Trophoblast cell (in vitro differentiated cells and primary cell): ENCODE results near the gene PPM1J.

Source experiments
- DNase-seq, 2 donors: peaks; one replicate each; pipeline ENCODE4 v3.0.0-alpha.2; 2016
- H2AFZ ChIP-seq: 2 replicates; pipeline ENCODE4 v1.6.1; 2013; ENCODE audit warnings: low read length, moderate library complexity, mild to moderate bottlenecking; ENCODE audit not compliant: insufficient read depth, poor library complexity
- H2AK5ac ChIP-seq: 2 replicates; pipeline ENCODE4 v1.6.1; 2013; ENCODE audit warnings: mild to moderate bottlenecking, low read length
- H2BK120ac ChIP-seq: 2 replicates; pipeline ENCODE4 v1.6.1; 2013; ENCODE audit warnings: low read length, mild to moderate bottlenecking, moderate library complexity; ENCODE audit not compliant: insufficient read depth, poor library complexity
- H2BK12ac ChIP-seq: 2 replicates; pipeline ENCODE4 v1.6.1; 2013; ENCODE audit warnings: mild to moderate bottlenecking, low read length, moderate library complexity
- H2BK5ac ChIP-seq: 2 replicates; pipeline ENCODE4 v1.6.1; 2013; ENCODE audit warnings: low read length, low read depth, moderate library complexity, mild to moderate bottlenecking; ENCODE audit not compliant: poor library complexity
- H3K14ac ChIP-seq: 2 replicates; pipeline ENCODE4 v1.6.1; 2013; ENCODE audit warnings: mild to moderate bottlenecking, low read length
- H3K18ac ChIP-seq: 2 replicates; pipeline ENCODE4 v1.6.1; 2013; ENCODE audit warnings: mild to moderate bottlenecking, low read length
- H3K23ac ChIP-seq: 2 replicates; pipeline ENCODE4 v1.6.1; 2013; ENCODE audit warnings: low read length
- H3K27ac ChIP-seq: 2 replicates; pipeline ENCODE4 v1.5.1; 2013; ENCODE audit warnings: low read depth, mild to moderate bottlenecking, inconsistent platforms, low read length, moderate library complexity
- H3K27me3 ChIP-seq: 2 replicates; pipeline ENCODE4 v1.6.1; 2013; ENCODE audit warnings: inconsistent platforms, mild to moderate bottlenecking, low read length, moderate library complexity; ENCODE audit not compliant: insufficient read depth
- H3K36me3 ChIP-seq, 2 experiments: 1 replicate in 1 of 2; 2 replicates in 1 of 2; pipeline ENCODE4 v1.6.1; 2013; ENCODE audit warnings: low read length in 2 of 2, mild to moderate bottlenecking in 2 of 2, moderate library complexity in 1 of 2; ENCODE audit not compliant: insufficient read depth in 2 of 2, control insufficient read depth in 1 of 2
- H3K4ac ChIP-seq: 2 replicates; pipeline ENCODE4 v1.6.1; 2013; ENCODE audit warnings: low read depth, mild to moderate bottlenecking, low read length, moderate library complexity
- H3K4me1 ChIP-seq, 2 experiments: 1 replicate in 1 of 2; 2 replicates in 1 of 2; pipeline ENCODE4 v1.6.1; 2013; ENCODE audit warnings: low read length in 2 of 2, mild to moderate bottlenecking in 2 of 2, moderate library complexity in 1 of 2; ENCODE audit not compliant: insufficient read depth in 2 of 2, control insufficient read depth in 1 of 2
- H3K4me2 ChIP-seq: 2 replicates; pipeline ENCODE4 v1.6.1; 2013; ENCODE audit warnings: inconsistent platforms, mild to moderate bottlenecking, low read length, moderate library complexity
- H3K4me3 ChIP-seq: 2 replicates; pipeline ENCODE4 v1.5.1; 2013; ENCODE audit warnings: mild to moderate bottlenecking, low read depth, low read length, inconsistent platforms
- H3K79me1 ChIP-seq: one replicate; pipeline ENCODE4 v1.6.1; 2013; ENCODE audit warnings: low read length
- H3K79me2 ChIP-seq: 2 replicates; pipeline ENCODE4 v1.6.1; 2013; ENCODE audit warnings: low read length, mild to moderate bottlenecking; ENCODE audit not compliant: control insufficient read depth, insufficient read depth, poor library complexity
- H3K9ac ChIP-seq: 2 replicates; pipeline ENCODE4 v1.6.1; 2013; ENCODE audit warnings: mild to moderate bottlenecking, low read length
- H3K9me3 ChIP-seq: 2 replicates; pipeline ENCODE4 v1.6.1; 2013; ENCODE audit warnings: low read depth, mild to moderate bottlenecking, control low read depth, inconsistent platforms, low read length; ENCODE audit not compliant: insufficient read depth
- H4K12ac ChIP-seq: 2 replicates; pipeline ENCODE4 v1.6.1; 2013; ENCODE audit warnings: low read depth, mild to moderate bottlenecking, low read length, moderate library complexity
- H4K8ac ChIP-seq: 2 replicates; pipeline ENCODE4 v1.6.1; 2013; ENCODE audit warnings: low read depth, mild to moderate bottlenecking, low read length, moderate library complexity
- H4K91ac ChIP-seq: one replicate; pipeline ENCODE4 v1.6.1; 2013; ENCODE audit warnings: low read depth, mild to moderate bottlenecking, low read length, moderate library complexity
- WGBS: extraction: QIAGEN DNeasy Blood & Tissue Kit; methylation state at CpG from one replicate; pipeline ENCODE4 v1.1.7; 2013; ENCODE audit warnings: missing lambda C conversion rate; ENCODE audit not compliant: insufficient read length, insufficient coverage; ENCODE audit errors: extremely low coverage; 5-methylcytosine and 5-hydroxymethylcytosine counted together

PPM1J gene

GRCh38 chr1:112678605-112679004 lies 36.5 kb downstream of the PPM1J start:
- no peaks in the 10 kb centered on the region for H3K36me3 ChIP-seq
- no peak overlapping the region for H3K27ac ChIP-seq
- H3K4me2 ChIP-seq: no peak overlapping the region
- H3K9me3 ChIP-seq: no peaks in the 10 kb centered on the region
- H3K79me2 ChIP-seq: peaks cover 12% of the 10 kb centered on the region
- no peak overlapping the region for H4K91ac ChIP-seq
- no peak overlapping the region for H4K8ac ChIP-seq
- H3K27me3 ChIP-seq: no peaks in the 10 kb centered on the region
- no peak overlapping the region for H3K9ac ChIP-seq
- H4K12ac ChIP-seq: no peak overlapping the region
- no peak overlapping the region for H2BK120ac ChIP-seq
- H3K4me3 ChIP-seq: no peak overlapping the region
- no peak overlapping the region for H3K4ac ChIP-seq
- H3K79me1 ChIP-seq: peaks cover 14% of the 10 kb centered on the region
- H3K23ac ChIP-seq: no peak overlapping the region
- no peak overlapping the region for H2AK5ac ChIP-seq
- DNase-seq: no peak
- no peak overlapping the region for H3K18ac ChIP-seq
- no peak overlapping the region for H2BK5ac ChIP-seq
- H2AFZ ChIP-seq: no peak overlapping the region
- no peak overlapping the region for H2BK12ac ChIP-seq
- WGBS: no CpG with 5 or more reads among the region's 3 CpGs
- H3K14ac ChIP-seq: no peak overlapping the region
- peaks cover 0 to 5% of the 10 kb centered on the region in 2 experiments for H3K4me1 ChIP-seq

GRCh38 chr1:112677501-112677900 lies 37.6 kb downstream of the PPM1J start:
- H3K79me1 ChIP-seq: peaks cover 14% of the 10 kb centered on the region
- H3K9me3 ChIP-seq: no peaks in the 10 kb centered on the region
- no peak overlapping the region for H2AK5ac ChIP-seq
- WGBS: no CpG with 5 or more reads among the region's 4 CpGs
- H2BK12ac ChIP-seq: no peak overlapping the region
- H3K9ac ChIP-seq: no peak overlapping the region
- no peaks in the 10 kb centered on the region for H3K36me3 ChIP-seq
- H3K4me3 ChIP-seq: no peak overlapping the region
- no peak for DNase-seq
- peaks cover 12% of the 10 kb centered on the region for H3K79me2 ChIP-seq
- H3K27ac ChIP-seq: no peak overlapping the region
- no peak overlapping the region for H3K4ac ChIP-seq
- H3K4me1 ChIP-seq: peaks cover 0 to 5% of the 10 kb centered on the region in 2 experiments
- H3K27me3 ChIP-seq: no peaks in the 10 kb centered on the region
- H4K8ac ChIP-seq: no peak overlapping the region
- no peak overlapping the region for H2BK120ac ChIP-seq
- H4K91ac ChIP-seq: no peak overlapping the region
- H3K18ac ChIP-seq: no peak overlapping the region
- H2AFZ ChIP-seq: no peak overlapping the region
- H3K4me2 ChIP-seq: no peak overlapping the region
- no peak overlapping the region for H3K14ac ChIP-seq
- no peak overlapping the region for H2BK5ac ChIP-seq
- no peak overlapping the region for H3K23ac ChIP-seq
- H4K12ac ChIP-seq: no peak overlapping the region

DNA sequence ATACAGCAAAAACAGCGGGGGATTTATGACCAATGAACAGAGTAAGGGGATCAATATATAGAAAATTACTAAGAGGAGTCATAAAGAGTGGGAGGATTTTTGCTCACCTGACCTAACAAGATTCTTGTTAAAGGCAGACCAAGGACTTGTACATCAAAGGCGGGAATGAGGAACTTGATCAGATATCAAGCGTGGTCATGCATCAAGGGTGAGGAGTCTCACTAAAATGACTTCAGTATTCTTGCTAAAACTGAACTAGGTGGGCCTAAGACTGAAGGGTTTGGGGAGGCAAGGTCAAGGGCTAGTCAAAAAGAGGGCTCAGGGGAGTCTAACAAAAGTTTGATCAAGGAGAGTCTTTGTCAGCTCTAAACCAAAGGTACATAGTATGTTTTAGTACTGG lies 38.6 kb downstream of the PPM1J start:
- Histone ChIP-seq H4K8ac (no peak overlapping the region), H3K4ac (no peak overlapping the region), H3K9me3 (no peaks in the 10 kb centered on the region), H4K12ac (no peak overlapping the region), H2AFZ (no peak overlapping the region), H3K14ac (no peak overlapping the region), H3K4me1 (peaks cover 0 to 5% of the 10 kb centered on the region in 2 experiments), H3K4me2 (no peak overlapping the region), H2AK5ac (no peak overlapping the region), H3K79me2 (peaks cover 12% of the 10 kb centered on the region), H3K9ac (no peak overlapping the region), H3K18ac (no peak overlapping the region), H3K4me3 (no peak overlapping the region), H4K91ac (no peak overlapping the region), H2BK5ac (no peak overlapping the region), H3K23ac (no peak overlapping the region), H3K79me1 (peaks cover 14% of the 10 kb centered on the region), H2BK120ac (no peak overlapping the region), H3K27me3 (no peaks in the 10 kb centered on the region), H3K36me3 (no peaks in the 10 kb centered on the region), H3K27ac (no peak overlapping the region), H2BK12ac (no peak overlapping the region)
- DNase-seq: no peak
- WGBS: no CpG with 5 or more reads among the region's 3 CpGs

DNA sequence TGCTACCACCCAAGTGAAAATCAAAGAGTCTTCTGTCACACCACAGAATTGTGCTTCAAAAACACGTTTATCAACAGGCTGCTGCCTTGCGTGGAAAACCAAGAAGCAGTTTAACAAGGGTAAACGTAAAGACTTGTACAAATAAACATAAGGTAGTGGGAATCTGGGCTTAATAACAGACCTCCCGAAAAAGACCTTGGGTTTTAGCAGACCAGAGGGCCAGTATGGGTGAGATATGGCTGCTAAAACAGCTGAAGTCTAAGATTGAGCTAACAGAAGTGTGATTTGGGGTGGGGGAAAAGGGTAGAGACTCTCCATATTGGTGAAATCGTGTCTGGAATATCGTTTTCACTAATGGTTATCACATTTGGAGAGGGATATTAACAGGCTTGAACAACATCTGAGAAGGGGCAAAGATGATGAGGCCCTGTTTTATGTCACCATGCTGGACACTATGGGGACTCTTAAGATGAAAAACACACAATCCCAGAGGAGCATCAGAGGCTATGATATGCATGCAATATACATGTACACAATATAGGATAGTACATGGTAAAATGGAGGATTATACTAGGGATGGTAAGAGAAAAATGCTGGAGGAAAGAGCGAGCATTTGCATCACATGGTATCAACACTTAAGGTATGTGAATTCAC lies 39.3 kb downstream of the PPM1J start:
- H3K23ac ChIP-seq: no peak overlapping the region
- H4K8ac ChIP-seq: no peak overlapping the region
- peak overlapping the region; percentile 71 for H3K4me2 ChIP-seq
- no peak overlapping the region for H2AK5ac ChIP-seq
- H3K4ac ChIP-seq: no peak overlapping the region
- peak overlapping the region; percentile 77 for H3K4me3 ChIP-seq
- H3K79me1 ChIP-seq: peaks cover 14% of the 10 kb centered on the region
- peaks cover 0 to 5% of the 10 kb centered on the region in 2 experiments for H3K4me1 ChIP-seq
- peaks cover 12% of the 10 kb centered on the region for H3K79me2 ChIP-seq
- no peaks in the 10 kb centered on the region for H3K27me3 ChIP-seq
- H3K9me3 ChIP-seq: no peaks in the 10 kb centered on the region
- H4K12ac ChIP-seq: no peak overlapping the region
- DNase-seq: no peak
- no CpG with 5 or more reads among the region's 7 CpGs for WGBS
- H2BK5ac ChIP-seq: no peak overlapping the region
- peak overlapping the region; percentile 48 for H3K9ac ChIP-seq
- peak overlapping the region; percentile 61 for H2AFZ ChIP-seq
- H2BK12ac ChIP-seq: no peak overlapping the region
- H3K36me3 ChIP-seq: no peaks in the 10 kb centered on the region
- no peak overlapping the region for H3K18ac ChIP-seq
- no peak overlapping the region for H4K91ac ChIP-seq
- H3K27ac ChIP-seq: no peak overlapping the region
- peak overlapping the region; percentile 89 for H3K14ac ChIP-seq
- no peak overlapping the region for H2BK120ac ChIP-seq
